HG02870 (cell line): Measurements from ENCODE around the gene ROBO1.
"Not testable (repeated sequence)": the region's sequence is repeated elsewhere in the genome, so short reads cannot be mapped to it uniquely, and the experiment has no call there.

Source experiments
- ATAC-seq: cut with Tn5 transposase; IDR thresholded peaks from one replicate; pipeline ENCODE4 v1.9.1; 2021; ENCODE audit warnings: mild to moderate bottlenecking, moderate library complexity; ENCODE audit not compliant: unreplicated experiment

Gene ROBO1

GRCh38 chr3:78888635-78889034, 879.2 kb downstream of the ROBO1 start:
- no peak for ATAC-seq

DNA sequence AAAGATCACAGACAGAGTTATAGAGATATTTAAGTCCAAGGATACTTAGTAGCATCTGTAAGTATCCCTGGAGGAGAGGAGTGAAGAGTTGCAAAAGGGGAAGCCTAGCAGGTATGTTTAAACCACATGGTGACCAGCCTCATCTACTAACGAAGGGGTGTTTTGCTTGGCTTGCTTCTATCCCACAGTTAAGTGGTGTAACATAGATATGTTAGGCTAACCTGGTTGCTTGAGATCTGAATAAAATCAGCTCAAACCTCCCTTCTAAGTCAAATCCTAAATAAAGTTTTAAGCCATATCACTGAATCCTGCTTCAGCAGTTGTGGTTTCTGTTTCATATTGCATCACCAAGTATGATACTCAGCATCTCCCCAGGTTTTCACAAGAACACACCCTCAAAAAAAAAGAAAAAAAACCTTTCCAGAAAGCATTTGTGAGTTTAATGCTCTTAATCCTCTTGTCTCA, 880.2 kb downstream of the ROBO1 start:
- ATAC-seq: no peak

GRCh38 chr3:78887029-78887428, 880.8 kb downstream of the ROBO1 start:
- no peak for ATAC-seq

DNA sequence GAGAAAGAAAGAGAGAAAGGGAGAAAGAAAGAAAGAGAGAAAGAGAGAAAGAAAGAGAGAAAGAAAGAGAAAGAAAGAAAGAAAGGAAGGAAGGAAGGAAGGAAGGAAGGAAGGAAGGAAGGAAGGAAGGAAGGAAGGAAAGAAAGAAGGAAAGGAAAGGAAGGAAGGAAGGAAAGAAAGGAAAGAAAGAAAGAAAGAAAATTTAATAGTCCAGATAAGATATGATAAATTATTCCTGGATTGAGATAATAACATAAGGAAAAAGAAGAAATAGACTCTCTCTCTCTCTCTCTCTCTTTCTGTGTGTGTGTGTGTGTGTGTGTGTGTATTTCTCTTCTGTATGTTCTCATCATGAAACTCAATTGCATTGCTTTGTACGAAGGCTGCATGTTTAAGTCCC, 883.2 kb downstream of the ROBO1 start:
- not testable (repeated sequence) for ATAC-seq

- no peak for ATAC-seq
These were observed 885.5 kb downstream of the ROBO1 start for GRCh38 chr3:78882251-78882650.

- no peak for ATAC-seq
These were observed 886.3 kb downstream of the ROBO1 start for GRCh38 chr3:78881501-78881900.

- no peak for ATAC-seq
These were observed 887.0 kb downstream of the ROBO1 start for GRCh38 chr3:78880603-78881461.

GRCh38 chr3:78879295-78879860, 888.4 kb downstream of the ROBO1 start:
- no peak for ATAC-seq

DNA sequence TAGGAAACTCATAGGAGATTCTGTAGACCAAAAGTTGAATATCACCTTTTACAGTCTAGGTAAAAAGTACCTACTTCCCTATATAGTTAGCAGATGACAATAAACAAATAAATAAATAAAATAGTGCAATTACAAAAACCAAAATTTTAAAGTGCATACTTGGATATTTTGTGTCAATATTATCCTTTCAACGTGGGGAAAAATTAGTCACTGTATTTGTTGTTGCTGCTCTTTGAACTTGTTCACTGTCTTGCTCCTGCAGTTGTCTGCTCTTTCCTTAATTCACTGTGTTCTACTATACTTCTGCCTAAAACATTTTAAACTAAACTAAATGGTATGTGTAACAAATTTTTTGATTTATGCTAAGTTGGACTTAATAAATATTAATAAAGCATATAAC, 889.0 kb downstream of the ROBO1 start:
- no peak for ATAC-seq

DNA sequence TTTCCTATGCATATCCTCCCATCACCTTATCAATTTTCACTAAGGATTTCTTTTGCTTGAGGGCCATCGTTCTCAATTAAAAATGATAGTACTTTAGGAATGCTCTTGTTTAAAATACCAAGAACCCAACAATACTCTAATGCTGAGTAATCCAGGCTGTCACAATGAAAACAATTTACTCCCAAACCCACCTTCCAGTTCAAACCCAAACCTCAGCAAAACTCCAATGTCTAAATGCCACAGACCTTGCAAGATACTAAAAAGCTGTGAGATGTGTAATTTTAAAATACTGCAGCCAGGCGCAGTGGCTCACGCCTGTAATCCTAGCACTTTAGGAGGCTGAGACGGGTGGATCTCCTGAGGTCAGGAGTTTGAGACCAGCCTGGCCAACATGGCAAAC, 889.8 kb downstream of the ROBO1 start:
- ATAC-seq: no peak

DNA sequence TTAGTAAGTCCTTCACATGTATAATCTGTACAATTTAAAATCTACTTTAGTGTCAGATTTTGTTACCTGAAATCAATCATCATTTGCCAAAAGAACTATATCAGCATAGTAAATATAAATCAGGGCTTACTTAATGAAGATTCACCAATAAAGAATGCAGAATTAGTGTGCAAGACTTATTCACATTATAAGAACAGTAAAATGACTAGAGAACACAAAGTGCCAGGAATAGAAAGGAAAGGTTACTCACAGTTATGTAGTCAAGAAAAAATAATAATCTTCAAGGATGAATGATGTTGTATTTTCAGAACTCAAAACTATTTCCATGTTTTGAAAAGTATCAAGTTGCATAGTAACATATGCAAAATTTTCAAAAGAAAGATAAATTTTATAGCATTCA, 891.9 kb downstream of the ROBO1 start:
- ATAC-seq: no peak

GRCh38 chr3:78875436-78875835, 892.4 kb downstream of the ROBO1 start:
- ATAC-seq: no peak

- no peak for ATAC-seq
These were observed 894.2 kb downstream of the ROBO1 start for GRCh38 chr3:78873641-78874040.

DNA sequence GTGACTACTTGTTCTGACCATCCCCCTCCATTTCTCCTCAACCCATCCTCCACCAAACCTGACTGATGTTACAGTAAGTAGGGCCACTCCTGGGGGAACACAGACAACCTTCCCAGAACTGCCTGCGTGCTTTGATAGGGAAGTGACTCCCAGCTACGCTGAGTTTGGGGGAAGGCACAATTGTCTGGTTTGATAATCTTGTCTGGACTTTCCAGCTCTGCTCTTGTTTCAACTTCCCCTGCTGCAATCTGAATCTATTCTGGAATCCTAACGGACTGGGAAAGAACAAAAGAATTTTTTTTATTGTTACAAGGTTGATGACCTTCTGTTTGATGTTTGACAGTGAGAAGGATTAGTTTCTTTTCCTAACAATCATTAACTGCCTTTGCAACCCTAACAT, 895.6 kb downstream of the ROBO1 start:
- no peak for ATAC-seq

GRCh38 chr3:78871048-78871447, 896.8 kb downstream of the ROBO1 start:
- no peak for ATAC-seq

DNA sequence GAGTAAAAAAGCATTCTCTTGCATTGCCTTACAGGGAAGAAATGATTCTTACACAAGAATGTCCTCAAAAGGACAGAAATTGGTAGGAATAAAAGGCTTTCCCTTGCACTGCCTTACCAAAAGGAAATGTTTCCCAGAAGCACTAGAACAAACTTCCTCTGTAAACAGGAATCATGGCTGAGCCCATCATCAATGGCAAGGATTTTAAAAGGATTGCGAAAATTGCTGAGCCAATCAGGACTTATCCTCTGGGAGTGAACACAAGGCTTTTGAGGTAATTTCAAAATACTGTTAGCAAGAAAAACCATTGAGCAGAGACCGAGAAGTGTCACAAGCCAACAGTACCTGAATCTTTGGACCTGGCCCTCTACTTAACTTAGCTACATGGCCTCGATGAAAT, 897.3 kb downstream of the ROBO1 start:
- no peak for ATAC-seq

DNA sequence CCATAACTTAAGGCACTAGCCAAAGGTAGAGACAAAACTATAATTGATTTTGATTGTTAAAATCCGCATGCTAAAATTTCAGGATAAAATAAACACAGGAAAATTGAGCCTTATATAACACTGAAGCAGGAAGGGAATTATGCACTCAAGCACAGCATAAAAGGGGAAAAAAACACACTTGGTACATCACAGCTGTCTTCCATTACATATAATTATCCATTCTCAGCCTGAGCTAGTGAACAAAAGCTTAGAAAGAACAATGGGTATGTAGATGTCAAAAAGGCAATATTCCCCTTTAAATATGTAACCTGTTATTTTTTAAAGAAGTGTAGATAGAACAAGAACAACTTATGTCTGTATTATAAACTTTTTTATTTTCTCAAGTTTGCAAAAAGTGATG, 899.2 kb downstream of the ROBO1 start:
- ATAC-seq: no peak

DNA sequence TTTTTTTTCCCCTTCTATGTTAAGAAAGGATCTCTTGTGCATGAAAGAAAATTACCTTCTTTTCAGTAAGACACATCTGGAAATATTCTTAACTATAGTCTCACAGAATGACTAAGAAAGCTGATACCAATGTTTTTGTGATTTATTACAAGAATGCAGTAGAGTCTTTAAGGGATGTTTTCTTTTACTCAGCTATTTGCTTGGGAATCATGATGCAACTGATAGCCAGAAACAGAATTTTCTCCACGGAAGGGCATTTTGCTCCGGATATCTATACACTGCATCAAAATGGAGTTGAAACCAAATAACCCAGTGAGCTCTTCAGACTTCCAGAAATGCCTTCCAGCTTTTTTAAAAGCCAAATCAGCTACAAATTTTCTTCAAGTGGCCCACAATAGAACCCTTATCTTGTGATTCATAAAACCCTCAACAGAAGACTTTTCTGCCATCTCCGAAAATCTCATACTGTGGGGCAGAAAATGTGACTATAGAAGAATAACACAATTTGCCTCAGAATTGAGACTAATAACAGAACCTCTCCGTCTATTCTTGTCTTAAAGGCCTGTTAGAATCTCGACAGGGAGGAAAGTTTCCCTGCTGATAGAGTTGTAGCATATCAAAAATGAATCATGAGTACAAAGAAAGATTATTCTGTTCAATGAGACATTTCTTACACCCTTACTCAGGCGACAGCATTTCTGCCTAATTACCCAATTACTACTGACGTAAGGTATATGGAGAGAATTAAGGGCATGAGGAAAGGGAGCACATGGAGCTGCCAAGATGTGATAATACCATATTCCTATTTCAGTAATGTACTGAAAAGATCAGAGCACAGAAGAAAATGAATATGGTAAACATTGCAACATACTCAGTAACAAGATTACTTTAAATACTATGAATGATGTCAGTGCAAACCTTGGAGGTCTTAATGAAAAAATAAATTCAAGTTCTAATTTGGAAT, 900.1 kb downstream of the ROBO1 start:
- no peak for ATAC-seq

- no peak for ATAC-seq
These were observed 904.2 kb downstream of the ROBO1 start for GRCh38 chr3:78863306-78864203.

- ATAC-seq: no peak
These were observed 906.6 kb downstream of the ROBO1 start for GRCh38 chr3:78861156-78861555.
